ENCODE measurements around the gene SRGAP1.
"Not testable (repeated sequence)": the region's sequence is repeated elsewhere in the genome, so short reads cannot be mapped to it uniquely, and the experiment has no call there.

The SRGAP1 gene

GRCh38 chr12:64085154-64085553 lies 240.7 kb downstream of the SRGAP1 start:
- DNase-seq (ENCODE audit: low read depth in 2 of 2) = no peak

- DNase-seq (ENCODE audit: low read depth in 2 of 2) = no peak
Measured at GRCh38 chr12:64085996-64086395, 241.5 kb downstream of the SRGAP1 start.

- no peak for DNase-seq (ENCODE audit: low read depth in 2 of 2)
Measured at GRCh38 chr12:64086946-64087345, 242.4 kb downstream of the SRGAP1 start.

- no peak for DNase-seq (ENCODE audit: low read depth in 2 of 2)
Measured at GRCh38 chr12:64087761-64088160, 243.3 kb downstream of the SRGAP1 start.

- no peak for DNase-seq (ENCODE audit: low read depth in 2 of 2)
Measured at GRCh38 chr12:64088431-64089349, 244.2 kb downstream of the SRGAP1 start.

GRCh38 chr12:64090047-64090446 lies 245.5 kb downstream of the SRGAP1 start:
- no peak for DNase-seq (ENCODE audit: low read depth in 2 of 2)

- no peak for DNase-seq (ENCODE audit: low read depth in 2 of 2)
Measured at GRCh38 chr12:64091186-64091585, 246.7 kb downstream of the SRGAP1 start.

- no peak for DNase-seq (ENCODE audit: low read depth in 2 of 2)
Measured at GRCh38 chr12:64092507-64093196, 248.2 kb downstream of the SRGAP1 start.

GRCh38 chr12:64093689-64094088 lies 249.2 kb downstream of the SRGAP1 start:
- no peak for DNase-seq (ENCODE audit: low read depth in 2 of 2)

GRCh38 chr12:64097366-64098105 lies 253.0 kb downstream of the SRGAP1 start:
- DNase-seq (ENCODE audit: low read depth in 2 of 2) = no peak

- no peak for DNase-seq (ENCODE audit: low read depth in 2 of 2)
Measured at GRCh38 chr12:64098709-64099354, 254.3 kb downstream of the SRGAP1 start.

- no peak for DNase-seq (ENCODE audit: low read depth in 2 of 2)
Measured at GRCh38 chr12:64099397-64099796, 254.9 kb downstream of the SRGAP1 start.

GRCh38 chr12:64102339-64102738 lies 257.8 kb downstream of the SRGAP1 start:
- no peak for DNase-seq (ENCODE audit: low read depth in 2 of 2)

GRCh38 chr12:64103825-64104740 lies 259.6 kb downstream of the SRGAP1 start:
- no peak for DNase-seq (ENCODE audit: low read depth in 2 of 2)

GRCh38 chr12:64105026-64105425 lies 260.5 kb downstream of the SRGAP1 start:
- no peak for DNase-seq (ENCODE audit: low read depth in 2 of 2)

- DNase-seq (ENCODE audit: low read depth in 2 of 2) = no peak
Measured at GRCh38 chr12:64107776-64108175, 263.3 kb downstream of the SRGAP1 start.

- no peak for DNase-seq (ENCODE audit: low read depth in 2 of 2)
Measured at GRCh38 chr12:64109706-64110105, 265.2 kb downstream of the SRGAP1 start.

GRCh38 chr12:64110864-64111263 lies 266.4 kb downstream of the SRGAP1 start:
- no peak for DNase-seq (ENCODE audit: low read depth in 2 of 2)

GRCh38 chr12:64116969-64117368 lies 272.5 kb downstream of the SRGAP1 start:
- DNase-seq (ENCODE audit: low read depth in 2 of 2) = no peak

- DNase-seq (ENCODE audit: low read depth in 2 of 2) = no peak
Measured at GRCh38 chr12:64120568-64120967, 276.1 kb downstream of the SRGAP1 start.

- DNase-seq (ENCODE audit: low read depth in 2 of 2) = not testable (repeated sequence)
Measured at GRCh38 chr12:64121086-64121485, 276.6 kb downstream of the SRGAP1 start.

Data from stimulated activated CD4-positive, alpha-beta T cell treated with anti-CD3 and anti-CD28 coated beads, Interleukin-1b, Interleukin-23, amount 100 ng/mL, for 4 hours (primary cell).